Tibial artery (tissue), 4 donors: ENCODE measurements around the gene RHBDD1.
"Not testable (repeated sequence)": the region's sequence is repeated elsewhere in the genome, so short reads cannot be mapped to it uniquely, and the experiment has no call there.

Experiments used
- DNase-seq, 2 donors: peaks; one replicate each; pipeline ENCODE4 v3.0.0-alpha.2; 2019
- H3K27ac ChIP-seq, 2 donors: fragments of 200-600 bp; sonication (generic) in 1 of 2; 1 replicate in 1 of 2; 2 replicates in 1 of 2; pipeline ENCODE4 v1.5.1; 2018 to 2019; ENCODE audit warnings: mild to moderate bottlenecking in 1 of 2
- H3K27me3 ChIP-seq, 2 donors: fragments of 200-600 bp; sonication (generic) in 1 of 2; one replicate each; pipeline versions ENCODE4 v1.5.1 to v1.6.0; 2016 to 2019
- H3K36me3 ChIP-seq, 3 donors: fragments of 200-600 bp; sonication (generic) in 2 of 3; one replicate each; pipeline ENCODE4 v1.5.1; 2016 to 2019; ENCODE audit warnings: mild to moderate bottlenecking in 2 of 3
- H3K4me1 ChIP-seq, 4 donors: fragments of 200-600 bp; sonication (generic) in 2 of 4; 1 replicate in 3 of 4; 2 replicates in 1 of 4; pipeline ENCODE4 v1.5.1; 2016 to 2019
- H3K4me3 ChIP-seq, 2 donors: fragments of 200-600 bp; sonication (generic) in 1 of 2; 1 replicate in 1 of 2; 2 replicates in 1 of 2; pipeline ENCODE4 v1.5.1; 2018 to 2019; ENCODE audit warnings: mild to moderate bottlenecking in 2 of 2
- H3K9me3 ChIP-seq, 3 donors: fragments of 200-600 bp; sonication (generic) in 1 of 3; one replicate each; pipeline ENCODE4 v1.5.1; 2016 to 2019
- intact Hi-C: fragments of 100-400 bp; cut with DNase I; formaldehyde crosslinking; loops from one replicate; pipeline ENCODE4 v1.15.0; 2023; ENCODE audit warnings: low total_unique reads
- TF ChIP-seq, protein P1 (sequence below), 2 experiments: fragments of 200-600 bp in 1 of 2; fragments of 450-650 bp in 1 of 2; IDR thresholded peaks; one replicate each; pipeline ENCODE4 v1.5.1; 2017 to 2019; ENCODE audit warnings: antibody characterized with exemption in 2 of 2, mild to moderate bottlenecking in 1 of 2, moderate library complexity in 1 of 2

Gene RHBDD1

DNA sequence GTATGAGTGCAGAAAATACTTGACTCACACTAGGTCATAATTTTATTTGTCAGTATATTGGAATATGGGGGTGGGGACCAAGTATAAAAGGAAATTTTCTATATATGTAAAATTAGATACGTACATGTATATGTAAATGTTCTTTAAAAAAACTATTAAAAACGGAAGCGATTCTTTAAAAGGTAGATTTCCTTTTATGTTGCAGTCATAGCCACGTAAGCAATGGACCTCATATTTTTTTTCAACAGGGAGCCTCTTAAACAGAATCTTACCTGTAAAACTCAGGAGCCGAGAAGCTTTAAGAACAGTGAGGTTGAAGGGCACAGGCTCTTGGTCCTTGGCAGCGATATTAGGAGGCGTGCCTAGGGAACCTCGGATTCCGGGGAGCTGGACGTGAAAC is 3.3 kb downstream of the RHBDD1 start:
- H3K4me1 ChIP-seq: peaks cover 0 to 24% (median 13%) of the 10 kb centered on the region in 4 donors
- intact Hi-C loops: loop anchor here (10.0 kb wide), 1 partner anchor 146 kb away; no protein-coding TSS in a partner anchor
- TF ChIP-seq, protein P1, sequence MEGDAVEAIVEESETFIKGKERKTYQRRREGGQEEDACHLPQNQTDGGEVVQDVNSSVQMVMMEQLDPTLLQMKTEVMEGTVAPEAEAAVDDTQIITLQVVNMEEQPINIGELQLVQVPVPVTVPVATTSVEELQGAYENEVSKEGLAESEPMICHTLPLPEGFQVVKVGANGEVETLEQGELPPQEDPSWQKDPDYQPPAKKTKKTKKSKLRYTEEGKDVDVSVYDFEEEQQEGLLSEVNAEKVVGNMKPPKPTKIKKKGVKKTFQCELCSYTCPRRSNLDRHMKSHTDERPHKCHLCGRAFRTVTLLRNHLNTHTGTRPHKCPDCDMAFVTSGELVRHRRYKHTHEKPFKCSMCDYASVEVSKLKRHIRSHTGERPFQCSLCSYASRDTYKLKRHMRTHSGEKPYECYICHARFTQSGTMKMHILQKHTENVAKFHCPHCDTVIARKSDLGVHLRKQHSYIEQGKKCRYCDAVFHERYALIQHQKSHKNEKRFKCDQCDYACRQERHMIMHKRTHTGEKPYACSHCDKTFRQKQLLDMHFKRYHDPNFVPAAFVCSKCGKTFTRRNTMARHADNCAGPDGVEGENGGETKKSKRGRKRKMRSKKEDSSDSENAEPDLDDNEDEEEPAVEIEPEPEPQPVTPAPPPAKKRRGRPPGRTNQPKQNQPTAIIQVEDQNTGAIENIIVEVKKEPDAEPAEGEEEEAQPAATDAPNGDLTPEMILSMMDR (IDR thresholded peaks at IDR 0.05): no peak
- no peaks in the 10 kb centered on the region for H3K9me3 ChIP-seq
- no peak overlapping the region for H3K4me3 ChIP-seq
- H3K36me3 ChIP-seq: no peaks in the 10 kb centered on the region
- no peak overlapping the region for H3K27ac ChIP-seq
- no peak for DNase-seq
- H3K27me3 ChIP-seq: no peaks in the 10 kb centered on the region

DNA sequence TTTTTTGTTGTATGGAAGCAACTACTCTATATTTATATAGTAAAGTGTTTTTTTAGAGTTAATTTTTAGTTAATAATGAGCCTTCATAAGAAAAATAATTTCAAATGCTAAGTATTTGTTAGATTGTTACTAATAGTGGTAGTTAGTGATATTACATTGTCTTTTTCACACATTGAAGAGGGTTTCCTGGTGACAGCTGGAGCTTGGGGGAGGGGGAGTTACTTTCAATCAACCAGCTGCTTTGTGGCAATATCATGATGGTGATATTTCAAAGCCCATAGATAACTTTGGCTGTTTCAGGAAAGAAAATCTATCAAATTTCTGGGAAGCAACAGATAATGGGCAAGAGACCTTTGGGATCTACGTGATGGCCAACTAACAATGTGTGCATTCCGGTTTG is 4.1 kb downstream of the RHBDD1 start:
- intact Hi-C loops: loop anchor here (10.0 kb wide), 1 partner anchor 145 kb away; no protein-coding TSS in a partner anchor

DNA sequence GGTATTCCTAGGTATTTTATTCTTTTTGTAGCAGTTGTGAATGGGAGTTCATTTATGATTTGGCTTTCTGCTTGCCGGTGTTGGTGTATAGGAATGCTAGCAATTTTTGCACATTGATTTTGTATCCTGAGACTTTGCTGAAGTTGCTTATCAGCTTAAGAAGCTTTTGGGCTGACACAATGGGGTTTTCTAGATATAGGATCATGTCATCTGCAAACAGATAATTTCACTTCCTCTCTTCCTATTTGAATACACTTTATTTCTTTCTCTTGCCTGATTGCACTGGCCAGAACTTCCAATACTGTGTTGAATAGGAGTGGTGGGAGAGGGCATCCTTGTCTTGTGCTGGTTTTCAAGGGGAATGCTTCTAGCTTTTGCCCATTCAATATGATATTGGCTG is 7.1 kb downstream of the RHBDD1 start:
- H3K27ac ChIP-seq, H3K4me3 ChIP-seq, DNase-seq, H3K27me3 ChIP-seq, H3K4me1 ChIP-seq, intact Hi-C loops, H3K36me3 ChIP-seq, H3K9me3 ChIP-seq: not testable (repeated sequence)

More for the DNA sequence above, 4.1 kb downstream of the RHBDD1 start:
- TF ChIP-seq, protein P1 (IDR thresholded peaks at IDR 0.05): no peak
- Histone ChIP-seq H3K36me3 (no peaks in the 10 kb centered on the region), H3K4me1 (peaks cover 0 to 19% (median 11%) of the 10 kb centered on the region in 4 donors), H3K9me3 (no peaks in the 10 kb centered on the region), H3K4me3 (no peak overlapping the region), H3K27ac (no peak overlapping the region), H3K27me3 (no peaks in the 10 kb centered on the region)
- DNase-seq: no peak

DNA sequence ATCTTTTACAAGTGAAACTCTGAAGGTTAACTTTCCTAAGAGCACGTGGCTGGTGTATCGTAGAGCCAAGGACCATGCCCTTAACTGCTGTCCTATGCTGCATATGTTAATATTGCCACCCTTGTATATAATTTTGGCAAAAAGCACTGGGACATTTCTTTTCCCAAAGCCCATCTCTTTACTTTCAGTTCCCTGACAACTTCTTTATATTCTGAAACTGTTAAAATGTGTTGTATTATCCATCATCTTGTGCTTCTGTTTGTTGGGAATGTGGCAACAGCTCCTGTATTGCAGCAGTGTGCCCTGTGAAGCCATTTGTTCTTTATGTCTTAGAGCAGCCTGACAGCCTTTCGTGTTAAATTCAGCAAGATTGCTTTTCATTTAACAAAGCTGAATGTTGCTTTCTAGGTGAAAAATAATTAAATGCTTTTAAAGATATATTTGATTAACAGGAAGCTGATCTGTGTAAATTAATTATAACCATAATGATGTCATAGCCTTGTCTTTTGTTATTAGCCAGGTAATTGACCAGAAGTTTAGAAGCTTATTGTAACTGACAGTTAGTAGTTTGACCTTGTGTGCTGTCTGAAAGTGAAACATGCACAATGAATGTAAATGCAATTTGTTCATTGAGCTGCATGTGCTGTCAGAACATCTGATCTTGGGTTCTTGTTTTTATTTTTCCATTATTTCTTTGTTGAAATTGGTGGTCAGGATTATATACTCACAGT is 9.7 kb downstream of the RHBDD1 start:
- Histone ChIP-seq H3K27ac (no peak overlapping the region), H3K27me3 (no peaks in the 10 kb centered on the region), H3K4me3 (no peak overlapping the region), H3K4me1 (no peaks in the 10 kb centered on the region), H3K36me3 (no peaks in the 10 kb centered on the region), H3K9me3 (no peaks in the 10 kb centered on the region)
- TF ChIP-seq, protein P1 (IDR thresholded peaks at IDR 0.05): no peak
- no peak for DNase-seq
- intact Hi-C loops: no loop called here

DNA sequence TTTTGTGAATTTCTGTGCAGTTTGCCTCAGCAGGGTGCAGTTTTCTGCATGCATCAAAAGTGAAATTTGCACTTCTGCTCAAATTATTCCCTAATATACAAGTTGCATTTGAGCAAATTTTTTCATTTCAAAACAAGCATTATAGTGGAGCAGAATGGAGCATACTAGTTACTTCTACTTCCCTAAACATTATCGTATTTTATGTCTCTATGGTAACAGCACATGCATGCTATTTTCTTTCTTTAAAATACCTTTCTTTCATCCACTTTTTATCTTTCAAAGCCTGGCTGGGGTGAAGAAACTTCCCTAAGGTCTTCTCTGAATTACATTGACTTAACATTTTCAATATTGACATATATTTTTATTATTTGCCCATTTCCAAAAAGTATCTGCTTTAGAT is 11.2 kb downstream of the RHBDD1 start:
- Histone ChIP-seq H3K4me1 (no peaks in the 10 kb centered on the region), H3K9me3 (no peaks in the 10 kb centered on the region), H3K36me3 (no peaks in the 10 kb centered on the region), H3K27ac (no peak overlapping the region), H3K4me3 (no peak overlapping the region), H3K27me3 (no peaks in the 10 kb centered on the region)
- intact Hi-C loops: no loop called here
- TF ChIP-seq, protein P1 (IDR thresholded peaks at IDR 0.05): no peak
- no peak for DNase-seq

DNA sequence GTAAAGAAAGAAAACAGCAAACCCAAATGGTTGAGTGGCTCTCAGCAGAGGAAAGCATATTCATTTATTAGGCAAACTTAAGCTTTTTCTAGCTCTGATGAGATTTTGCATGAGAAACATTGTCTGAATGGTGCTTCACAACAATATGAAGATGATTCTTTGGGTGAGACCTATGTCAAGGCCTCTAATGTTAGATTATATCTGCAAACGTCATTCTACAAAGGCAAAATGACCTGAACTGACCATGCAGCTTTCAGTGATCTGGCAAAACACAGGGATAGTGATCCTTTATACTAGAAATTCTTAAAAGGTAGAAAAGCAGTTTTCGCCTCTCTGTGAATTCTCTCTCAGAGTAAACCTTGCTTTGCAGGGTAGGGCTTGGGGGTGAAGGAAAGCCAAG is 11.7 kb downstream of the RHBDD1 start:
- no peaks in the 10 kb centered on the region for H3K9me3 ChIP-seq

More for the DNA sequence above, 11.7 kb downstream of the RHBDD1 start:
- intact Hi-C loops: no loop called here
- Histone ChIP-seq H3K27ac (no peak overlapping the region), H3K27me3 (no peaks in the 10 kb centered on the region), H3K36me3 (no peaks in the 10 kb centered on the region), H3K4me1 (no peaks in the 10 kb centered on the region), H3K4me3 (no peak overlapping the region)
- no peak for DNase-seq
- TF ChIP-seq, protein P1 (IDR thresholded peaks at IDR 0.05): no peak
